Measurements from ENCODE around the gene UBE2J2. TPM values are rescaled to one million over a fixed set of nuclear protein-coding genes. Genes with fewer than 3 reads are reported as not detected.
A peak's percentile ranks its signal among the peaks of the same experiment; 100 is the strongest.

The UBE2J2 gene
- total RNA-seq, 3 donors from 2014 or later: 37.0 to 39.8 (median 37.4) TPM

DNA sequence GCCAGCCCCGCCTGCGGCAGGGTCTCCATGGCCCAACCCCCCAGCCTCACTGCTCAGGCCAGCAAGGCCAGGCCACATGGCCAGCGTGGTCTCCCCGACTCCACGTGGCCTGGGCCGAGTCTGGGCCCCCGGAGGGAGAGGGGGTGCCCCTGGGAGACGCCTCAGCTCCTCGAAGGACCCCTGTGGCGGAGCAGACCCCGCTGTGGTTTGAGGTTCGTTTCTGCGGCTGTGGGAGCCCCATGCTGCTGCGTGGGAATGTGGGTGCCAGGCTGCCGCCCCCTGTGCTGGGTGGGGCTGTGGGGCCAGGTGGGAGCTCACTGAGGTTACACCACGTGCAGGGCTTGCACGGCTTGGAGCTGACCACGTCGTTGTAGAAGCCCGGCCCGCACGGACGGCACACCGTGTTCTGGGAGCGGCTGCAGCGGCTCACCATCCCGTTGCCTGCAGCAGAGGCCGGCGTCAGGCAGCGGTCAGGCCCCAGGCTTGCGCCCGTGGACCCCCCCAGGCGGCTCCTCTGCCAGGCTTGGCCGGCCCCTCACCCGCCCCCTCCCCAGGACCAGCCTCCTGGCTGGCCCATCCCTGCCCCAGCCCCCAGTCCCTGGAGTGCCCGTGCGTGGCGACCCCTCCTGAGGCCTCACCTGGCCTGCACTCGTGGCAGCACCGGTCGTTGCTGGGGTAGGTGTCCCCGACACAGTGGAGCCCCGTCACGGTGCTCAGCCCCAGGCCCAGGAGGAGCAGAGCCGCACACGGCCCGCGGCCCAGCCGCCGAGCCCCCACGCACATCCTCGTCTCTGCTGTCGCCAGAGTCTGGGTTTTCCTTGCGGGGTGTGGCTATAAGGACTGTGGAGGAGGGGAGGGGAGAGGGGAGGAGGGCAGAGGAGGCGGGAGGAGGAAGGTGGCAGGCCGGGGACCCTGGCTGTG is 60.0 kb downstream of the UBE2J2 start, which contains the start of gene TNFRSF4:
Gene TNFRSF4 (minus strand): TSS at position 809 of the 921 bp plus-strand sequence. CDS start 26 bp downstream, at position 783.
- intact Hi-C loops (cut with DNase I; ENCODE audit: low total_unique reads): no loop called here
- Histone ChIP-seq H3K36me3 (no peaks in the 10 kb centered on the region), H3K4me1 (peaks cover 0 to 6% of the 10 kb centered on the region in 2 donors), H3K9me3 (no peaks in the 10 kb centered on the region), H3K27me3 (no peaks in the 10 kb centered on the region), H3K27ac (peak within 1 kb of the TSS in 1 of 2 donors; percentile 55), H3K4me3 (peak within 1 kb of the TSS; percentile 23 to 60 (median 40))
- no peak for TF ChIP-seq POLR2AphosphoS5 (IDR thresholded peaks at IDR 0.05)
- TF ChIP-seq, protein P1, sequence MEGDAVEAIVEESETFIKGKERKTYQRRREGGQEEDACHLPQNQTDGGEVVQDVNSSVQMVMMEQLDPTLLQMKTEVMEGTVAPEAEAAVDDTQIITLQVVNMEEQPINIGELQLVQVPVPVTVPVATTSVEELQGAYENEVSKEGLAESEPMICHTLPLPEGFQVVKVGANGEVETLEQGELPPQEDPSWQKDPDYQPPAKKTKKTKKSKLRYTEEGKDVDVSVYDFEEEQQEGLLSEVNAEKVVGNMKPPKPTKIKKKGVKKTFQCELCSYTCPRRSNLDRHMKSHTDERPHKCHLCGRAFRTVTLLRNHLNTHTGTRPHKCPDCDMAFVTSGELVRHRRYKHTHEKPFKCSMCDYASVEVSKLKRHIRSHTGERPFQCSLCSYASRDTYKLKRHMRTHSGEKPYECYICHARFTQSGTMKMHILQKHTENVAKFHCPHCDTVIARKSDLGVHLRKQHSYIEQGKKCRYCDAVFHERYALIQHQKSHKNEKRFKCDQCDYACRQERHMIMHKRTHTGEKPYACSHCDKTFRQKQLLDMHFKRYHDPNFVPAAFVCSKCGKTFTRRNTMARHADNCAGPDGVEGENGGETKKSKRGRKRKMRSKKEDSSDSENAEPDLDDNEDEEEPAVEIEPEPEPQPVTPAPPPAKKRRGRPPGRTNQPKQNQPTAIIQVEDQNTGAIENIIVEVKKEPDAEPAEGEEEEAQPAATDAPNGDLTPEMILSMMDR (IDR thresholded peaks at IDR 0.05): no peak
- TF ChIP-seq POLR2A (IDR thresholded peaks at IDR 0.05): no peak
- no peak for DNase-seq (ENCODE audit: low spot score in 2 of 2)

DNA sequence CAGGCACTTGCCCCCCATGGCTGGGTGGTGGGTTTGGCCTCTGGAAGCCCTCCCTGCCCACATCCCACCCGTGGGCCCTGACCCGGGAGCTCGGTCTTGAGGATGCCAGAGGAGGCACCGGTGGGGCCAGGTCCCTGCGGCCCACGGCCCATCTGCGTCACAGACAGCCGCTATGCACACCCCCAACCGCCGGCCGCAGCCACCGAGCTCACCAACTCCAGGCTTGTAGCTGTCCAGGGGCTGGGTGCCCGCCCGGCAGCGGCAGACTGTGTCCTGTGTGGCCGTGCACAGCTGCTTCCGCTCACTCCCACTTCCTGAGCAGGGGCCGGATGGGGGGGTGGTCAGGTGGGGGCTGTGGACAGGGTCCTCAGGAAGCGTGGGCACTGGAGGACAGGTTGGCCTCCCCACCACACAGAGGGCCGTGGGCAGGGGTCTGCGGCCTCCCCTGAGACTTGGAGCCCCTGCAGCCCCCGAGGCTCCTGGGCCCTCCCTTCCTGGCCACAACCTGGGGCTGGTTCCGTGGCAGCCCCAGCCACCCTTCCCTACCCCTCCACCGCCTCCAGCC is 60.8 kb downstream of the UBE2J2 start:
- DNase-seq (ENCODE audit: low spot score in 2 of 2): no peak
- peak overlapping the region in 1 of 2 donors; percentile 55 for H3K27ac ChIP-seq
- peaks cover 0 to 11% of the 10 kb centered on the region in 2 donors for H3K4me1 ChIP-seq
- no peaks in the 10 kb centered on the region for H3K9me3 ChIP-seq
- no peaks in the 10 kb centered on the region for H3K27me3 ChIP-seq
- H3K36me3 ChIP-seq: no peaks in the 10 kb centered on the region
- TF ChIP-seq POLR2A (IDR thresholded peaks at IDR 0.05) (no peak), POLR2AphosphoS5 (IDR thresholded peaks at IDR 0.05) (no peak)
- TF ChIP-seq, protein P1 (IDR thresholded peaks at IDR 0.05): no peak
- intact Hi-C loops (cut with DNase I; ENCODE audit: low total_unique reads): no loop called here
- H3K4me3 ChIP-seq: peak overlapping the region; percentile 23 to 60 (median 40)

DNA sequence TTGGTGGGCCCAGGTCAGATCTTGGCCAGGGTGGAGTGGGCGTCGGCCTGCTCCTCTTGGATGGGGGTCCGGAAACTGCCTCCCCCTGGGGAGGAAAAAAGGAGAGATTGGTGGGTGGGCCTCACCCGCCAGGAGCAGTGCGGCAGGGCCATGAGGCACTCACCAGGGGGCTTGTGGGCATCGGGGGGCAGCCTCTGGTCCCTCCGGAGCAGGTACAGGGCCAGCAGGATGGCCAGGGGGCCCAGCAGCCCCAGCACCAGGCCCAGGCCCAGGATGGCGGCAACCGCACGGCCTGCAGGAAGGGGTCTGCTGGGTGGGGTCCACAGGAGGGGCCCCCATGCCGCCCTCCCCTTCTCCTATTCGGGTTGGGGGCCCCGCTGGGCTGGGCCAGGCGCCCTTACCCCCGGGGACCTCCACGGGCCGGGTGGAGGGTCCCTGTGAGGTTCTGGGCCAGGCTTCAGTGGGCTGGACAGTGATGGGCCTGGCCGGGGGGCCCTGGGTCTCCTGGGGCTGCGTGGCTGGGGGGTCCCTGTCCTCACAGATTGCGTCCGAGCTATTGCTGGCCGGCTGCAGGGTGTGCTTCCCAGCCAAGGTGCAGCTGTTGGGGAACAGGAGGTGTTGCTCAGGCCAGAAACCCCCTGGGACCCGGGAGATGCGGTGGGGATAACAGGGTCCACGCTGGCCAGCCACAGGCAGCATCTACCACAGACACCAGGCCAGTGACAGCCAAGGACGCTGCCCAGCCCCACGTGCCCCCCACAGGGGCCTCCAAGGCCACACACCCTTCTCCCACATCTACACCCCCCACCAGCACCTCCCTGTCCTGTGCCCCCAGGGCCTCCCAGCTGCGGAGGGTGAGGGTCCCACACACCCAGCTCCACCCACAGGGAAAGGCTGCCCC is 61.9 kb downstream of the UBE2J2 start:
- DNase-seq (ENCODE audit: low spot score in 2 of 2): no peak
- TF ChIP-seq, protein P1 (IDR thresholded peaks at IDR 0.05): no peak
- TF ChIP-seq POLR2AphosphoS5 (IDR thresholded peaks at IDR 0.05) (no peak), POLR2A (IDR thresholded peaks at IDR 0.05) (no peak)
- no peaks in the 10 kb centered on the region for H3K36me3 ChIP-seq
- H3K4me3 ChIP-seq: peak overlapping the region; percentile 23 to 60 (median 40)
- no peaks in the 10 kb centered on the region for H3K27me3 ChIP-seq
- no peaks in the 10 kb centered on the region for H3K9me3 ChIP-seq
- H3K27ac ChIP-seq: peak overlapping the region in 1 of 2 donors; percentile 55
- intact Hi-C loops (cut with DNase I; ENCODE audit: low total_unique reads): no loop called here
- H3K4me1 ChIP-seq: peaks cover 0 to 11% of the 10 kb centered on the region in 2 donors

DNA sequence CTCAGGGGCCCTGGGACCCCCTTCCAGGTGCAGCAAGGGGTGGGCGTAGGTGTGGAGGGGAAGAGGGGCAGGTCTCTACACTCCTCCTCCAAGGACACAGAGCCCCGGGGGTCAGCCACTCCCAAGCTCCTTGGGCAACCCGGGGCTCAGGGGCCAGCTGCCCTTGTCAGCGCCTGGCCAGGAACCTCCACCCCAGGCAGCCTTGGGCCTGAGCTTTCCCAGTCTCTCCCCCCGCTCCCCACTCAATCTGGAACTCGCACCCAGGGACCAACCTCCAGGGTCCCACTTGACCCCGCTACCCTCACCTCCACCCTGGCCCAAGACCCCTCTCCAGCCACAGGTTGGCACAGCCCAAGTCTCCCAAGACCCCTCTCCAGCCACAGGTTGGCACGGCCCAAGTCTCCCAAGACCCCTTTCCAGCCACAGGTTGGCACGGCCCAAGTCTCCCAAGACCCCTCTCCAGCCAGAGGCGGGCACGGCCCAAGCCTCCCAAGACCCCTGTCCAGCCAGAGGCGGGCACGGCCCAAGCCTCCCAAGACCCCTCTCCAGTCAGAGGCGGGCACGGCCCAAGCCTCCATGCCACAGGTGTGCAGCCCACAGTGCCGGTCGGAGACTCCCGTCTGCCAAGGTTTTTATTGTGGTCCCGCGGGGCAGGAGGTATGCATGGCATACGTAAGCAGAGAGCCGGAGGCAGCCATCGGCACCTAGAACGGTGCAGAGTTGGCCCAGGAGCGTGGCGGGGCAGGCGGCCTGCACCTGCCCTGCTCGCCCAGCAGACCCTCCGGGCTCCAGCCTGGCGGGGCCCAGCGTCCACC is 62.7 kb downstream of the UBE2J2 start:
- no peak overlapping the region for H3K27ac ChIP-seq
- H3K36me3 ChIP-seq: no peaks in the 10 kb centered on the region
- TF ChIP-seq POLR2A (IDR thresholded peaks at IDR 0.05) (no peak), POLR2AphosphoS5 (IDR thresholded peaks at IDR 0.05) (no peak)
- TF ChIP-seq, protein P1 (IDR thresholded peaks at IDR 0.05): no peak
- H3K4me1 ChIP-seq: peaks cover 0 to 11% of the 10 kb centered on the region in 2 donors
- H3K27me3 ChIP-seq: no peaks in the 10 kb centered on the region
- intact Hi-C loops (cut with DNase I; ENCODE audit: low total_unique reads): no loop called here
- H3K4me3 ChIP-seq: no peak overlapping the region
- no peaks in the 10 kb centered on the region for H3K9me3 ChIP-seq
- DNase-seq (ENCODE audit: low spot score in 2 of 2): no peak
